Measurements from ENCODE around the gene BLMH.

Gene BLMH

DNA sequence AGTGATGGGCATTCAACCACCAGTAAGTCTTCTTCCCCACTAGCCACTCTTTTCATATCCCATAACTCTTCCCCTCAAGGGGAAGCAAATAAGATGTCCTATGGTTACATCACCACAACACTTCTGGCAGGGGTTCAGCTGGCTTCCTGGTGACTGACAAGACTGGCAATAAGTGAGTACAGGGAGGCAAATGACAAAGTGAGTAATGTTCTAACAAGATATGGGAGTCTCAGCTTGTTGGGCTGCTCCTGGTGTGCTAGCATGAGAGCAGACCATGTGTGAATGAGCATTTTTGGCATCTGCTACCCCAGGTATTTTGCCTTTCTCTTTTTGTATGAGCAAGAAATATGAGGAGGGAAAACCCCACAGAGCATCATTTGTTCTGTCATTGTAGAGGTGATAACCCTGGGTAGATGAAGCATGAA, 32.2 kb upstream of the BLMH start:
- Histone ChIP-seq H3K4me3 (ENCODE audit: low read depth in 1 of 2, low read length in 2 of 2) (no peak overlapping the region), H3K27me3 (ENCODE audit: control insufficient read depth in 1 of 2, insufficient read depth in 2 of 2, low read length in 2 of 2) (no peaks in the 10 kb centered on the region), H3K36me3 (ENCODE audit: insufficient read depth, low read length) (no peaks in the 10 kb centered on the region), H3K27ac (ENCODE audit: low read depth, low read length) (no peak overlapping the region), H3K9ac (ENCODE audit: low read length) (no peak overlapping the region), H3K4me1 (ENCODE audit: insufficient read depth, low read length) (no peaks in the 10 kb centered on the region), H3K9me3 (ENCODE audit: low read length) (no peaks in the 10 kb centered on the region)

DNA sequence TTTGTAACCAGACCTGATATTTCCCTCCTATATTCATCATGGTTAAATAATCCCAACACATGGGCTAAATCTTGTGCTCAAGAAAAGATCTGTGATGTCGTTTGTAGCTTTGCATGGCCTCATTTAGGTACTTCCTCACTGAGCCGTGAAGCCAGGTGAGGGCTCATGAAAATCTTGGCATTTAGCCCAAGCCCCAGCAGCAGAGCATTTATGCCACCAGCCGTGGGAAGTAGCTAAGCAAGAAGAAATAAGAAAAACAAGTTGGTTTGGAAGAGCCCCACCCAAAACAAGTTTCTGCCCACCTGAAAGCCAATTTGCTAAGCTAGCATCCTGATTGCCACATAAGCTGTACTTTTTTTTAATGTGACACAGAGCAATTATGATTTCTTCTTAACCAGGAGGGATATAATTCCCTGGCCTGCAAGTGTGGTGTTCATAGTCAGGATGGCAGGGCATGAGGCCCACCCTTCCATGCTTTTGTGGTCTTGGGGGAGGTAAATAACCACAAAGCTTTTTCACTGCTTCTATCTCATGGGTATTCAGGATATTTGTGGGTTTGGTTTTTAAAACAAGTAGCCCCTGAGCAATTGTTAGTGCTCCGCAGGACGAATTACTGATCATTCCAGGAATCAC, 31.6 kb upstream of the BLMH start:
- Histone ChIP-seq H3K27me3 (ENCODE audit: control insufficient read depth in 1 of 2, insufficient read depth in 2 of 2, low read length in 2 of 2) (no peaks in the 10 kb centered on the region), H3K4me3 (ENCODE audit: low read depth in 1 of 2, low read length in 2 of 2) (no peak overlapping the region), H3K27ac (ENCODE audit: low read depth, low read length) (no peak overlapping the region), H3K36me3 (ENCODE audit: insufficient read depth, low read length) (no peaks in the 10 kb centered on the region), H3K4me1 (ENCODE audit: insufficient read depth, low read length) (no peaks in the 10 kb centered on the region), H3K9ac (ENCODE audit: low read length) (no peak overlapping the region), H3K9me3 (ENCODE audit: low read length) (no peaks in the 10 kb centered on the region)

DNA sequence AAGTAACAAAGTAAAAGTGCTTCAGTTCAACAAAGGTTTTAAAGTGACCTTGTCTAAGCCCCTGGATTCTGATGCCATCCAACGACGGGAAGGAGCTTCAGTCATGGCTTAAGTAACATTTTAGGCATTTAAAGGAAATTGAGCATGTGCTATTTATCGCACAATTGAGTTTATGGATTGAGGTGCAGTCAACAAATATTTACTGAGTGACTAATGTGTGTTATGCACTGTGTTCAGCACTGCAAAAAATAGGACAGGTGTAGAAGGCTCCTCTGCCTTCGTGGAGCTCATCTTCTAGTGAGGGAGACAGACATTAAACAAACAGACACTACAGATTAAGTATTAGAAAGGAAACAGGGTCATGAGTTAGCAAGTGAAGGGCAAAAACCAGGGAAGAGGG, 29.6 kb upstream of the BLMH start:
- no peaks in the 10 kb centered on the region for H3K9me3 ChIP-seq (ENCODE audit: low read length)
- no peaks in the 10 kb centered on the region for H3K4me1 ChIP-seq (ENCODE audit: insufficient read depth, low read length)
- no peak overlapping the region for H3K9ac ChIP-seq (ENCODE audit: low read length)
- no peaks in the 10 kb centered on the region for H3K36me3 ChIP-seq (ENCODE audit: insufficient read depth, low read length)
- H3K27ac ChIP-seq (ENCODE audit: low read depth, low read length): no peak overlapping the region
- no peaks in the 10 kb centered on the region for H3K27me3 ChIP-seq (ENCODE audit: control insufficient read depth in 1 of 2, insufficient read depth in 2 of 2, low read length in 2 of 2)
- H3K4me3 ChIP-seq (ENCODE audit: low read depth in 1 of 2, low read length in 2 of 2): no peak overlapping the region

DNA sequence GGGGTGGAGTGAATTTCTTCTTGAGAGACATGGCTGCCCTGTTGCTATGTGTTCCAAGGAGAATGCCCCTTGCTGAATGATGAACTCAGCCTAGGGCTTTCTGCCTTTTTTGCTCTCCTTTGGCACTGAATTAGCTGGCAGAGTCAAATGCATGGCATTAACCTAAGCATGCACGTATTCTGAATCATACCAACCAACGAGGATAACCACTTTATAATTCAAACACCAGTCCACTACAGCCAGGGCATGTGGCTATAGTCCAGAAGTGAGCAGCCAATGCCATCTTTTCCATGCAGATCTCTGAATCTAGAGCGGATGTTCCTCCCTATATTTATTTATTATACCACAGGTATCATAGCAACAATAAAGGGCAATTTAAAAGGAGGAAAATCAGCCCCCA, 26.4 kb upstream of the BLMH start:
- no peak overlapping the region for H3K4me3 ChIP-seq (ENCODE audit: low read depth in 1 of 2, low read length in 2 of 2)
- H3K36me3 ChIP-seq (ENCODE audit: insufficient read depth, low read length): no peaks in the 10 kb centered on the region
- H3K27me3 ChIP-seq (ENCODE audit: control insufficient read depth in 1 of 2, insufficient read depth in 2 of 2, low read length in 2 of 2): no peaks in the 10 kb centered on the region
- no peaks in the 10 kb centered on the region for H3K9me3 ChIP-seq (ENCODE audit: low read length)
- no peaks in the 10 kb centered on the region for H3K4me1 ChIP-seq (ENCODE audit: insufficient read depth, low read length)
- H3K27ac ChIP-seq (ENCODE audit: low read depth, low read length): no peak overlapping the region
- no peak overlapping the region for H3K9ac ChIP-seq (ENCODE audit: low read length)

DNA sequence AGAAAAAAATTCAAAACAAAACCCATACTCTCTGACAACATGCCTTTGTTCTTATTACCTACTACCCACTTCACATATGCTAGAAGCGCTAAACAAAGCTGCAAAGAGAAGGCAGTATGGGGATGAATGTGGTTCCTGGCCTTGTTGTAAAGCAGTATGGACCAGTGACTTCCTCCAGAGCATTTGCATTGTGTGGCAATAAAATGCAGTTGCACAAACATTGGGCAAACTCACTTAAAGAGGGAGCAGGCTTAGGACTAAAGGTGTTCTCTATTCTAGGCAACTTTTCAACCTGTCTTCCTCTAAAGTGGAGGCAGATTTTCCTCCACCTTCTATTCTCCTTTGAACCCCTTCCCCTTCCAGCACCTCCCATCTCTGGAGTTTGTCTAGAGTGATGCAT, 25.0 kb upstream of the BLMH start:
- H3K9me3 ChIP-seq (ENCODE audit: low read length): no peaks in the 10 kb centered on the region
- H3K27me3 ChIP-seq (ENCODE audit: control insufficient read depth in 1 of 2, insufficient read depth in 2 of 2, low read length in 2 of 2): no peaks in the 10 kb centered on the region
- H3K27ac ChIP-seq (ENCODE audit: low read depth, low read length): no peak overlapping the region

DNA sequence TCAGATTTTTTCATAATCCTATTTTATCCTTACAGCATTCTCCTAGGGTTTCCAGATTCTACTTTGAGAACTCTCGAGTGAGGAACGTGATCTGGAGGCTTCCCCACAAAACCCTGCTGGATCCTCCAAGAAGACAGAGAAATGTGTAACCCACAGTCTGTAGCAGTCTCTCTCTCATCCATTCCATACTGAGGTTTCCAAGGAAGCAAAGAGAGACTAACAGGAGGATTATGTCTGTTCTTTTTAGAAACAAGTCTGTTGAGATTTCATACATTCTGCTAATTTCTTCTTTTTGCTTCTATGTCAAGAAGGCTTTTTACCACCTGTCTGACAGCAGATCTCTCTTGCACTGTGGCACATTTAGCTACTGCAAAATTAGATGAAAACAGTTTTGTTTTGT, 23.4 kb upstream of the BLMH start:
- Histone ChIP-seq H3K9me3 (ENCODE audit: low read length) (no peaks in the 10 kb centered on the region), H3K4me1 (ENCODE audit: insufficient read depth, low read length) (no peaks in the 10 kb centered on the region), H3K27me3 (ENCODE audit: control insufficient read depth in 1 of 2, insufficient read depth in 2 of 2, low read length in 2 of 2) (no peaks in the 10 kb centered on the region), H3K4me3 (ENCODE audit: low read depth in 1 of 2, low read length in 2 of 2) (no peak overlapping the region), H3K9ac (ENCODE audit: low read length) (no peak overlapping the region), H3K27ac (ENCODE audit: low read depth, low read length) (no peak overlapping the region), H3K36me3 (ENCODE audit: insufficient read depth, low read length) (no peaks in the 10 kb centered on the region)

More for the DNA sequence above, 25.0 kb upstream of the BLMH start:
- Histone ChIP-seq H3K4me1 (ENCODE audit: insufficient read depth, low read length) (no peaks in the 10 kb centered on the region), H3K36me3 (ENCODE audit: insufficient read depth, low read length) (no peaks in the 10 kb centered on the region), H3K4me3 (ENCODE audit: low read depth in 1 of 2, low read length in 2 of 2) (no peak overlapping the region), H3K9ac (ENCODE audit: low read length) (no peak overlapping the region)

DNA sequence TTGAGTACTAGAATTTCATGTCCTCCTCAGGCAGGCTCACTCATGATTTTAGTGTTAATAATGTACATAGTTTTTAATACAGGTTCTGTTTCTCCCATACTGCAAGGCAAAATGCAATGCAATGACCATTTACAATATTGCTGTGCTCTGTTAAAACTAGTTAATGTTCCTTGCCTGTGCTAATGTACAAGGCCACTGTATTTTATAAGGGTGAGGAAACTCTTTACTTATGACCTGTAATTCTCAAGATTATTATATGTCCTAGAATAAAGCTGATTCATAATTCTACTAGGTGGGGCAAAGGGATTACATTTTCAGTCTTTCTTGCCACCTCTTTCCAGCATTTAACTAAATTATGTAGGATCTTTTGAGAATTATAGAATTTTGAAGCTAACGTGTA, 22.7 kb upstream of the BLMH start:
- no peak overlapping the region for H3K27ac ChIP-seq (ENCODE audit: low read depth, low read length)
- no peaks in the 10 kb centered on the region for H3K27me3 ChIP-seq (ENCODE audit: control insufficient read depth in 1 of 2, insufficient read depth in 2 of 2, low read length in 2 of 2)
- H3K9ac ChIP-seq (ENCODE audit: low read length): no peak overlapping the region

DNA sequence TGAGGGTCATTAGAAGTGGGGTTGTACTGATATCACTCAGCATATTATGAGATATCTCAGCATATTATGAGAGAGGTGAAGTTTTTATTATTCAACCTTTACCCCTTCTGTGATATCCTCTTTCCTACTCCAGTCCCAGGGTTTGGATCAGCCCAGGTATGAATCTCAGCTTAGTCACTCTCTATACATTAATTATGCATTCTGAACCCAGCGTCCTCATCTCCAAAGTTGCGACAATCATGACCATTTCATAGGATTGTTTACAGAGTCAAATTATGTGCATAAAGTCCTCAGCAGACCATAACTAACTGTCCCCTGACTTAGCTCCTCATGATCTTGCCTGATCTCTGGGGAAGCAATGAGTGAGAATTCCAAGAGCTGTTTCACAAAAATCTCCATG, 20.5 kb upstream of the BLMH start:
- H3K36me3 ChIP-seq (ENCODE audit: insufficient read depth, low read length): no peaks in the 10 kb centered on the region
- no peaks in the 10 kb centered on the region for H3K27me3 ChIP-seq (ENCODE audit: control insufficient read depth in 1 of 2, insufficient read depth in 2 of 2, low read length in 2 of 2)
- no peak overlapping the region for H3K27ac ChIP-seq (ENCODE audit: low read depth, low read length)
- H3K9me3 ChIP-seq (ENCODE audit: low read length): no peaks in the 10 kb centered on the region
- H3K9ac ChIP-seq (ENCODE audit: low read length): no peak overlapping the region
- H3K4me3 ChIP-seq (ENCODE audit: low read depth in 1 of 2, low read length in 2 of 2): no peak overlapping the region
- H3K4me1 ChIP-seq (ENCODE audit: insufficient read depth, low read length): no peaks in the 10 kb centered on the region

More for the DNA sequence above, 22.7 kb upstream of the BLMH start:
- Histone ChIP-seq H3K36me3 (ENCODE audit: insufficient read depth, low read length) (no peaks in the 10 kb centered on the region), H3K4me1 (ENCODE audit: insufficient read depth, low read length) (no peaks in the 10 kb centered on the region), H3K9me3 (ENCODE audit: low read length) (no peaks in the 10 kb centered on the region), H3K4me3 (ENCODE audit: low read depth in 1 of 2, low read length in 2 of 2) (no peak overlapping the region)

DNA sequence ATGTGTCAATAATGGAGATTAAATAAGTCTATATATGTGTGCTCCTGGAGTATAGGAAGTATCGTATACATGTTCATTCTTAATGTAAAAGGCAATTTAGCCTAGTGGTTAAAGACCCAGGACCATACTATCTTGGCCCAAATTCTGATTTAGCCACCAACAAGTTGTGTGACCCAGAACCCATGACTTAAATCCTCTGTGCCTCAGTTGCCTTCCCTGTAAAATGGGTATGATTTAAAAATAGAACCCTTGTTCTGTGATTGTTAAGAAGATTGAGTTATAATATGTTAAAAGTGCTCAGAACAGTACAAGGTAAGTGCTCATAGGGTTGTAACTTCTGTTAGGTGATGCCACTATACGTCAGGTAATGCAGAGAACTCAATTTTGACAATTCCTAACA, 18.8 kb upstream of the BLMH start:
- Histone ChIP-seq H3K27me3 (ENCODE audit: control insufficient read depth in 1 of 2, insufficient read depth in 2 of 2, low read length in 2 of 2) (no peaks in the 10 kb centered on the region), H3K27ac (ENCODE audit: low read depth, low read length) (no peak overlapping the region), H3K36me3 (ENCODE audit: insufficient read depth, low read length) (no peaks in the 10 kb centered on the region), H3K9ac (ENCODE audit: low read length) (no peak overlapping the region), H3K4me3 (ENCODE audit: low read depth in 1 of 2, low read length in 2 of 2) (no peak overlapping the region), H3K9me3 (ENCODE audit: low read length) (no peaks in the 10 kb centered on the region), H3K4me1 (ENCODE audit: insufficient read depth, low read length) (no peaks in the 10 kb centered on the region)

DNA sequence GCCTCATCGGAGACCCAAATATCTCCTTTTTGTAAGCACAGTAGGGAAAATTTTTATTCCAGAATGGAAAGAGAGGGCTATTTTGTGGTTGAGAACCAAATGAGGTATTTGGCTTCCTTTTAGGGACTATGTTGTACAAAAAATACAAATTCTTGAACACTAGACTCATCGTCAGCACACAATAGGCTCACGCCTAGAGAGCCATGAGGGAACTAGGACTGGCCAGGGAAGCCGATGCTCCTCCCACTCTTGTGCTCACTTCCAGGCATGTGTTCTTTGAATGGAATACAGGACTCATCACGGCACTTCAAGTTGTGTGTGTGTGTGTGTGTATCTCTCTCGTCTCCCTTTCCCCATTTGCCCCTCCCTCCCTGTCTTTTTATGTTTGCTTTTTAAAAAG, 17.8 kb upstream of the BLMH start:
- H3K4me1 ChIP-seq (ENCODE audit: insufficient read depth, low read length): no peaks in the 10 kb centered on the region
- H3K4me3 ChIP-seq (ENCODE audit: low read depth in 1 of 2, low read length in 2 of 2): no peak overlapping the region
- no peaks in the 10 kb centered on the region for H3K27me3 ChIP-seq (ENCODE audit: control insufficient read depth in 1 of 2, insufficient read depth in 2 of 2, low read length in 2 of 2)
- no peaks in the 10 kb centered on the region for H3K9me3 ChIP-seq (ENCODE audit: low read length)
- H3K9ac ChIP-seq (ENCODE audit: low read length): no peak overlapping the region
- H3K27ac ChIP-seq (ENCODE audit: low read depth, low read length): no peak overlapping the region
- H3K36me3 ChIP-seq (ENCODE audit: insufficient read depth, low read length): no peaks in the 10 kb centered on the region

DNA sequence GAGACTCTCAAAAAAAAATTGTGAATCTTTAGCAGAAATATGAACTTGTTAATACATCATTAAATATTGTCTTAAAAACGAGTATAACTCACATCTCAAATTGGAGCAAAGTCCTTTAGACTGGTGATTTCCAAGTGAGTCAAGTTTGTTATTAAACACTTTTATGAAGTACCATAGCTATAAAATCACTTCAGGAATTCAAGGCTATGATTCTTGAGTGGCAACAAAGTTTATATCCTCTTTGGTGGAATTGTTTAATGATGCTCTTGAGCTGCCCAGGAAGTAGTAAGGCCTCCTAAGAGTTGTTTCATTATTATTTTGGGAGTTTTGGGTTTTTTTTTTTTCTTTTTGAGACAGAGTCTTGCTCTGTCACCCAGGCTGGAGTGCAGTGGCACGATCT, 16.7 kb upstream of the BLMH start:
- Histone ChIP-seq H3K36me3 (ENCODE audit: insufficient read depth, low read length) (no peaks in the 10 kb centered on the region), H3K9ac (ENCODE audit: low read length) (no peak overlapping the region), H3K4me3 (ENCODE audit: low read depth in 1 of 2, low read length in 2 of 2) (no peak overlapping the region), H3K9me3 (ENCODE audit: low read length) (no peaks in the 10 kb centered on the region), H3K4me1 (ENCODE audit: insufficient read depth, low read length) (no peaks in the 10 kb centered on the region), H3K27me3 (ENCODE audit: control insufficient read depth in 1 of 2, insufficient read depth in 2 of 2, low read length in 2 of 2) (no peaks in the 10 kb centered on the region), H3K27ac (ENCODE audit: low read depth, low read length) (no peak overlapping the region)

DNA sequence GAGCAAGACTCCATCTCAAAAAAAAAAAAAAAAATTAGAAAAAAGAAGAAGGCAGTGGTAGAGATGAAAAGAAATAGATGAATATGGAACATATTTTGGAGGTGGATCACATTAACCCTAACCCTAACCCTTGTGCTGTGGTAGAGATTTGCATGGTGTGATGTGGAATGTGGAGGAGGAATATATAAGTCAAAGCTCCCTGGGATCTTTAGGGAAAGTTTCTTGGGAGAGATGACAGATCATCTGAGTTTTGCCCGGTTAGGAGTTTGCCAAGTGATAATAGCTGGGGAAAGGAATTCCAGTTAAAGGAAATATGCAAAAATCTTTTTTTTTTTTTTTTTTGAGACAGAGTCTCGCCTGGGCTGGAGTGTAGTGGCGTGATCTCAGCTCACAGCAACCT, 13.0 kb upstream of the BLMH start:
- no peaks in the 10 kb centered on the region for H3K4me1 ChIP-seq (ENCODE audit: insufficient read depth, low read length)
- no peaks in the 10 kb centered on the region for H3K36me3 ChIP-seq (ENCODE audit: insufficient read depth, low read length)
- no peak overlapping the region for H3K27ac ChIP-seq (ENCODE audit: low read depth, low read length)
- H3K27me3 ChIP-seq (ENCODE audit: control insufficient read depth in 1 of 2, insufficient read depth in 2 of 2, low read length in 2 of 2): no peaks in the 10 kb centered on the region
- no peaks in the 10 kb centered on the region for H3K9me3 ChIP-seq (ENCODE audit: low read length)
- no peak overlapping the region for H3K4me3 ChIP-seq (ENCODE audit: low read depth in 1 of 2, low read length in 2 of 2)
- H3K9ac ChIP-seq (ENCODE audit: low read length): no peak overlapping the region

All from muscle layer of colon (tissue), 2 donors.